ENCODE measurements around the gene HOXC6. TPM values are rescaled to one million over a fixed set of nuclear protein-coding genes. Genes with fewer than 3 reads are reported as not detected.

Gene HOXC6
- 4.2 and 4.8 TPM in 2 replicates for total RNA-seq

GRCh38 chr12:54028314-54029201, at the start of gene HOXC6:
Gene HOXC6 (plus strand): TSS chr12:54028440. CDS start chr12:54028522, 82 bp downstream.

GRCh38 chr12:53984901-53985691, 43.1 kb upstream of the HOXC6 start, which contains the start of gene HOXC10:
Gene HOXC10 (plus strand): TSS chr12:53985146. CDS start chr12:53985260, 114 bp downstream.

GRCh38 chr12:54000116-54001114, 27.8 kb upstream of the HOXC6 start, which contains the start of gene HOXC9:
Gene HOXC9 (plus strand): TSS chr12:54000161. CDS start chr12:54000189, 28 bp downstream.

GRCh38 chr12:54032627-54033100, 4.4 kb downstream of the HOXC6 start, which contains the start of gene HOXC5:
Gene HOXC5 (plus strand): TSS chr12:54033050. CDS start chr12:54033123, 73 bp downstream.

GRCh38 chr12:54053751-54054741, 25.8 kb downstream of the HOXC6 start, which contains the start of gene HOXC4:
Gene HOXC4 (plus strand): TSS chr12:54053835. CDS start chr12:54053923, 88 bp downstream.

Small RNA genes lying within 50 kb of the gene (small RNA-seq; reads per million reads assigned to genes)
- gene HOXC5 (ENCODE audit: low replicate concordance) (0.29 reads per million), gene MIR196A2 (ENCODE audit: low replicate concordance) (6.9 reads per million, percentile 91 among the genes with 10 or more reads in this experiment), gene MIR615 (ENCODE audit: low replicate concordance) (23.2 reads per million, percentile 97 among the genes with 10 or more reads in this experiment)

Other genes with a start within 250 kb of the HOXC6 start
- gene HOXC13, start 89.6 kb upstream of the HOXC6 start, total RNA-seq: under 0.01 TPM in 1 of 2 replicates, not detected in the other
- gene HOXC12, start 73.5 kb upstream of the HOXC6 start, total RNA-seq: not detected in 2 replicates
- gene HOXC11, start 55.3 kb upstream of the HOXC6 start, total RNA-seq: under 0.01 and 1.1 TPM in 2 replicates
- 0.43 TPM in 1 of 2 replicates, not detected in the other for gene HOTAIR, start 53.5 kb upstream of the HOXC6 start, total RNA-seq
- gene HOXC10, start 43.3 kb upstream of the HOXC6 start, total RNA-seq: 3.1 and 5.2 TPM in 2 replicates
- gene HOXC9, start 28.3 kb upstream of the HOXC6 start, total RNA-seq: 5.0 and 6.9 TPM in 2 replicates
- gene HOXC8, start 19.5 kb upstream of the HOXC6 start, total RNA-seq: 4.3 and 9.8 TPM in 2 replicates
- gene HOXC5, start 4.6 kb downstream of the HOXC6 start, total RNA-seq: 0.66 and 1.9 TPM in 2 replicates
- 1.1 and 2.0 TPM in 2 replicates for gene HOXC4, start 25.4 kb downstream of the HOXC6 start, total RNA-seq
- 23.9 and 33.8 TPM in 2 replicates for gene SMUG1, start 160.5 kb downstream of the HOXC6 start, total RNA-seq